GM18519 (cell line): ENCODE measurements around the gene SPACA6.
"Not testable (repeated sequence)": the region's sequence is repeated elsewhere in the genome, so short reads cannot be mapped to it uniquely, and the experiment has no call there.

ENCODE experiments used
- ATAC-seq: cut with Tn5 transposase; IDR thresholded peaks from one replicate; pipeline ENCODE4 v1.9.1; 2021; ENCODE audit warnings: mild to moderate bottlenecking, moderate library complexity; ENCODE audit not compliant: unreplicated experiment, low FRiP score

The SPACA6 gene

DNA sequence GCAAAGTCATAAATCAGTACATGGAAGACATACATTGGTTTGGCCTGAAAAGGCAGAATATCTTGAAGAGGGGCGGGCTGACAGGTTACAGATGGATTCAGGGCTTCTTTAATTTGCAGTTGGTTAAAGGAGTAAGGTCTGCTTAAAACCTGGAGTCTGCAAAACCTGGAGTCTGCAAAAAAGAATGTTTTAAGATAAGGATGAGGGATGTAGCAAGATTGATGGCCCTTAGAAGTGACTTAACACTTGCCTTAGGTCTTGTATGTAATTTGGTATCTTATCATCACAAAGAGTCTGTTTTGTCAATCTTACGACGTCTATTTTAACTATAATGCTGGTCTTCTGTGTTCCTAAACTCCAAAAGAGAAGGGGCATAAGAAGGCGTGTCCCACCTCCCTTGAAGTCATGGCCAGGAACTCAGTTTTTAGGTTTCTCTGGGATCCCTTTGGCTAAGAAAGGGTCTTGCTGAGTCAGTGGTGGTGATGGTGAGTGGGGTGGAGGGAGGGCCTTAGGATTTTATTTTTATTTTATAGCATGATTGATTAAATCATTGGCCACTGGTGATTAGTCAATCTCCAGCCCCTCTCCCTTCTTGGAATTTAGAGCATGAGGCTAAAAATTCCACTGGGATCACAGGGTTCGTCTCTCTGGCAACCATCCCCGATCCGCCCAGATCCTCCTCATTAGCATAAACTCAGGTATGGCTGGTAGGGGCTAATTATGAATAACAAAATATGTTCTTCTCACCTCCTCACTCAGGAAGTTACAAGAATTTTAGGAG lies 40.8 kb downstream of the SPACA6 start:
- ATAC-seq = no peak

GRCh38 chr19:51735759-51736449 lies 42.8 kb downstream of the SPACA6 start:
- no peak for ATAC-seq

- ATAC-seq = no peak
Observed at GRCh38 chr19:51737389-51737788, 44.3 kb downstream of the SPACA6 start.

GRCh38 chr19:51737924-51738323 lies 44.8 kb downstream of the SPACA6 start:
- no peak for ATAC-seq

GRCh38 chr19:51738523-51738922 lies 45.4 kb downstream of the SPACA6 start:
- ATAC-seq = not testable (repeated sequence)

- ATAC-seq = no peak
Observed at GRCh38 chr19:51739466-51740213, 46.5 kb downstream of the SPACA6 start.

- ATAC-seq = no peak
Observed at GRCh38 chr19:51740356-51740755, 47.2 kb downstream of the SPACA6 start.

DNA sequence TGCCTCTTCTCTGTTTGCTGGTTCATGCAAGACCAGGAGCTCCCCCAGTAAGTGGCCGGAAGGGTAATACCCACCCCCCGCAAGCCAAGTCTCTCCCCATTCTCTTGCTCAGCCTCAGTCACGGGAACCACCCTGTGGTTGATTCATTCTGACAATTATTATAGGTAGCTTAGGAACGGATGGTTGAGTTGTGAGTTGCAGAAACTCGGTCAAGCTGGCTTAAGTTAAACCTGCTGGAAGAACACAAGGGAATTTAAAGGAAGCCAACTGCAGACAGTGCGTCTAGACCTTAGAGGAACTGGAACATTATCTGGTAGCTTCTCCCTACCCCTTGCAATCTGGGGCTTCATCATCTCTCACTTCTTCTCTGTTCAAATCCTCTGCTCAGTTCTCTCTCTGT lies 49.7 kb downstream of the SPACA6 start:
- ATAC-seq = no peak

DNA sequence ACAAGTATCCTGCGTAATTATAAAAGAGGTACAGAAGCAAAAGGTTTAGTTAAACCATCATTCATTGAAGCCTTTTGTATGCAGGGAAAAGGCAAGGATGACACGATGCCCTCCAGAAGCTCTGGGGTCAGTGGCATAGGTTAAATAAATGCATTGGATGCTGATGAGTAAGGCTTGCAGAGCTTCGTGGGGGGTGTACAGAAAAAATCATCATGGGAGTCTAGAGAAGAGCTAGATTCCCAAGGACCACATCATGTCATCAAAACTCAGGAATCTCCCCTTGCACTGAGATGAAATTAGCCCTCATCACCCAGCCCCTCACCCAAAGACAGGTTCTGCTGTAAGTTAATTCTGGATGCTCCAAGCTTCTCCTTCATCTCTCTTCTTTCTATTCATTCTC lies 50.3 kb downstream of the SPACA6 start:
- ATAC-seq = no peak

- ATAC-seq = no peak
Observed at GRCh38 chr19:51746731-51747130, 53.6 kb downstream of the SPACA6 start.

- ATAC-seq = no peak
Observed at GRCh38 chr19:51749979-51750378, 56.8 kb downstream of the SPACA6 start.

DNA sequence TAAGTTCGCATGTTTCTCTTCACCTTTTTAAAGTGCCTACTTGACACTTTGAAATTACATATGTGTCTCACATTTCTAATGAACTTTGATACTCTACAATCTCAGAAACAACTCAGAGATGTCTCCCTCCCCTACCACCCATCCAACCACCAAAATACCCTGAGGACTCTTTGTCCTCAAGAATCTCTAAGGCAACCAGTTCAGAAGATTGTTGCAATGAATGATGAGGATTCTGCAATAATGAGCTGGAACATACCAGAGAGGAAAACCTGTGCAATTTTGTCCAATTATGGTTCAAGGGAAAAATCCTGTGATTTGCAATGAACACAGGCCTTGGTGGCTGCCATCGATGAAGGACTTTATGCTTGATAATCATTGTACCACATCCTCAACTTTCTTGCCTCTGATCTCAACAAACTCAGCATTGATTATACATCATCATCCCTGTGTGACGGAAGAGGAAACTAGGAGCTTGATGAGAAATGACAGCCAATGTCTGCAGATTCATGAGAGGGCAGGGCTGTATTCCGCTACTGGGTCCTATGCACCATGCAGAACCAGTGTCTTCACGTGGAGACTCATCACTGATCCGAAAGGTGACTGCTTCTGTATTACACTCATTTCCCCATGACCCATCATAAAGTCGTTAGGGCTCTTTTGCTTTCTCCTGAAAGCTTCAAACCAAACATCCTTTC lies 57.4 kb downstream of the SPACA6 start:
- ATAC-seq = no peak

- ATAC-seq = no peak
Observed at GRCh38 chr19:51751655-51752054, 58.5 kb downstream of the SPACA6 start, which contains the start of gene FPR1. Gene FPR1, minus strand, starts transcription at chr19:51751878. Its CDS starts 4,884 bp downstream, at chr19:51746994.

DNA sequence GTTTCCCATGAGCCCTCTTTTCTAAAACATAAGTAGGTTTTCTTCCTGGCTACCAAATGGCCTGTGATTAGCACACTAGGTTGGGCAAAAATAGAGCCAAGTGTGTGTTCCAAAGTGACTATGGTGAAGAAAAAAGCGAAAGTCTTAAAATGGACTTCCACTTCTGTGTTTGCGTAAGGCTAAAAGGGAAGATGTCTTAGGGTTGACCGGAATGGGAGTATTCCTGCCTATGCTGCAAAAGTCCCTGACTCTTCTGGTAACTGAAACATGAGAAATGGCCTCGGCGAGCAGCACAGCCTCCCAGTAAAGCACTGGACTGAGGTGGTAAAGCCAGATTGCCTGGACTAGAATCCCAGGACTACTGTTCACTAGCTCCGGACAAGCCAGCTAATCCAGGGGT lies 61.0 kb downstream of the SPACA6 start:
- ATAC-seq = no peak

- no peak for ATAC-seq
Observed at GRCh38 chr19:51754770-51755169, 61.6 kb downstream of the SPACA6 start.
